WTC11 (cell line): Measurements from ENCODE around the gene ADM5. TPM values are rescaled to one million over a fixed set of nuclear protein-coding genes. Genes with fewer than 3 reads are reported as not detected.

Source experiments
- ATAC-seq: fragments of 200-7000 bp; cut with Tn5 transposase; 2 replicates; pipeline ENCODE4 v1.10.0; 2021; ENCODE audit warnings: mild to moderate bottlenecking, moderate library complexity
- CTCF ChIA-PET: fragments of 300-600 bp; sonication (Branson Sonifier 250); formaldehyde crosslinking; loops from one replicate; lab custom pipeline; 2021; ENCODE audit warnings: antibody characterized with exemption; lab: Charles Lee
- POLR2A ChIA-PET: fragments of 350-600 bp; sonication (Branson Sonifier 250); formaldehyde crosslinking; loops from one replicate; lab custom pipeline; 2021; ENCODE audit warnings: antibody characterized with exemption; lab: Charles Lee
- DNase-seq: peaks from one replicate; pipeline ENCODE4 v3.0.0; 2021; ENCODE audit warnings: low spot score
- H3K27ac Mint-ChIP-seq: 2 replicates; pipeline ENCODE4 v1.8.0; 2021; ENCODE audit warnings: mixed read lengths
- H3K27me3 Mint-ChIP-seq: 2 replicates; pipeline ENCODE4 v1.8.0; 2021; ENCODE audit warnings: low read depth, mild to moderate bottlenecking, moderate library complexity, mixed read lengths
- H3K36me3 Mint-ChIP-seq: 2 replicates; pipeline ENCODE4 v1.8.0; 2021; ENCODE audit warnings: mixed read lengths
- H3K4me1 Mint-ChIP-seq: 2 replicates; pipeline ENCODE4 v1.8.0; 2022; ENCODE audit warnings: mixed read lengths
- H3K4me3 Mint-ChIP-seq: 2 replicates; pipeline ENCODE4 v1.8.0; 2021; ENCODE audit warnings: mild to moderate bottlenecking, moderate library complexity, mixed read lengths
- H3K9me3 Mint-ChIP-seq: 2 replicates; pipeline ENCODE4 v1.8.0; 2021; ENCODE audit warnings: mixed read lengths
- ARID4B ChIP-seq: sonication (generic); formaldehyde crosslinking; IDR thresholded peaks from 2 replicates; pipeline ENCODE4 v1.8.0; 2023; ENCODE audit warnings: missing genetic modification reagents, mild to moderate bottlenecking, borderline replicate concordance
- ATF3 ChIP-seq: sonication (generic); formaldehyde crosslinking; conservative IDR thresholded peaks from 2 replicates; pipeline ENCODE4 v1.8.1; 2022; ENCODE audit warnings: mild to moderate bottlenecking, missing genetic modification reagents
- ATF6 ChIP-seq: sonication (generic); formaldehyde crosslinking; IDR thresholded peaks from 2 replicates; pipeline ENCODE4 v1.8.1; 2023; ENCODE audit warnings: mild to moderate bottlenecking, missing genetic modification reagents
- CDX4 ChIP-seq: fragments of 250-450 bp; sonication (Bioruptor Pico); IDR thresholded peaks from 2 replicates; pipeline ENCODE4 v1.9.0; 2021; ENCODE audit warnings: moderate library complexity, mild to moderate bottlenecking, inconsistent platforms, borderline replicate concordance
- ERG ChIP-seq: fragments of 250-450 bp; sonication (Bioruptor Pico); IDR thresholded peaks from 2 replicates; pipeline ENCODE4 v1.8.0; 2021; ENCODE audit warnings: mild to moderate bottlenecking
- ETV6 ChIP-seq: sonication (generic); formaldehyde crosslinking; IDR thresholded peaks from 2 replicates; pipeline ENCODE4 v1.8.1; 2022; ENCODE audit warnings: mild to moderate bottlenecking, missing genetic modification reagents
- FOXJ3 ChIP-seq: sonication (generic); formaldehyde crosslinking; IDR thresholded peaks from 2 replicates; pipeline ENCODE4 v1.9.0; 2021; ENCODE audit warnings: missing genetic modification reagents, mild to moderate bottlenecking, borderline replicate concordance
- IRF1 ChIP-seq: sonication (generic); formaldehyde crosslinking; IDR thresholded peaks from 2 replicates; pipeline ENCODE4 v1.8.0; 2023; ENCODE audit warnings: missing genetic modification reagents
- IRF2 ChIP-seq: sonication (generic); formaldehyde crosslinking; IDR thresholded peaks from 2 replicates; pipeline ENCODE4 v1.8.0; 2022; ENCODE audit warnings: low read depth, missing genetic modification reagents, borderline replicate concordance
- JUN ChIP-seq: sonication (generic); formaldehyde crosslinking; IDR thresholded peaks from 2 replicates; pipeline ENCODE4 v1.8.0; 2023; ENCODE audit warnings: mild to moderate bottlenecking, missing genetic modification reagents
- NFE2L1 ChIP-seq: sonication (generic); formaldehyde crosslinking; IDR thresholded peaks from 2 replicates; pipeline ENCODE4 v1.8.1; 2023; ENCODE audit warnings: missing genetic modification reagents
- NFYB ChIP-seq: sonication (generic); formaldehyde crosslinking; conservative IDR thresholded peaks from 2 replicates; pipeline ENCODE4 v1.8.0; 2022; ENCODE audit warnings: low read depth, missing genetic modification reagents
- PRDM15 ChIP-seq: sonication (generic); formaldehyde crosslinking; IDR thresholded peaks from 2 replicates; pipeline ENCODE4 v1.8.0; 2022; ENCODE audit warnings: missing genetic modification reagents
- PRRX2 ChIP-seq: fragments of 250-450 bp; sonication (Bioruptor Pico); IDR thresholded peaks from 2 replicates; pipeline ENCODE4 v1.8.0; 2021; ENCODE audit warnings: mild to moderate bottlenecking
- RORB ChIP-seq: fragments of 250-450 bp; sonication (Bioruptor Pico); IDR thresholded peaks from 2 replicates; pipeline ENCODE4 v1.9.0; 2021; ENCODE audit warnings: mild to moderate bottlenecking
- SMAD3 ChIP-seq: sonication (generic); formaldehyde crosslinking; IDR thresholded peaks from 2 replicates; pipeline ENCODE4 v1.8.0; 2022; ENCODE audit warnings: missing genetic modification reagents, mild to moderate bottlenecking, borderline replicate concordance
- SP1 ChIP-seq: sonication (generic); formaldehyde crosslinking; conservative IDR thresholded peaks from 2 replicates; pipeline ENCODE4 v1.8.1; 2022; ENCODE audit warnings: missing genetic modification reagents
- TEAD1 ChIP-seq: sonication (generic); formaldehyde crosslinking; IDR thresholded peaks from 2 replicates; pipeline ENCODE4 v1.8.0; 2022; ENCODE audit warnings: mild to moderate bottlenecking, missing genetic modification reagents
- USF2 ChIP-seq: sonication (generic); formaldehyde crosslinking; IDR thresholded peaks from 2 replicates; pipeline ENCODE4 v1.8.1; 2023; ENCODE audit warnings: mild to moderate bottlenecking, missing genetic modification reagents, moderate library complexity
- ZBTB21 ChIP-seq: sonication (generic); formaldehyde crosslinking; IDR thresholded peaks from 2 replicates; pipeline ENCODE4 v1.8.1; 2023; ENCODE audit warnings: mild to moderate bottlenecking, missing genetic modification reagents, borderline replicate concordance
- ZNF232 ChIP-seq: sonication (generic); formaldehyde crosslinking; IDR thresholded peaks from 2 replicates; pipeline ENCODE4 v1.8.0; 2022; ENCODE audit warnings: mild to moderate bottlenecking, missing genetic modification reagents
- ZNF671 ChIP-seq: fragments of 250-450 bp; sonication (Bioruptor Pico); IDR thresholded peaks from 2 replicates; pipeline ENCODE4 v1.8.0; 2021; ENCODE audit warnings: mild to moderate bottlenecking
- total RNA-seq: library from RNA; stranded (reverse); gene quantifications from 3 replicates; pipeline ENCODE4 v1.2.3, GENCODE V29; 2021

ADM5 gene
- total RNA-seq, 1 experiment from 2014 or later = 6.7 TPM

GRCh38 chr19:49690656-49691242 is 1.4 kb downstream of the ADM5 start, which contains the start of gene CPT1C:
Gene CPT1C, plus strand, starts transcription at chr19:49691116. Its CDS starts 1,137 bp downstream, at chr19:49692253.
- H3K4me3 Mint-ChIP-seq = peak within 1 kb of the TSS; percentile 93
- CTCF ChIA-PET = interaction anchor here (1.0 to 3.8 kb wide), 12 partner anchors 10 to 115 kb away, joined by 3 to 19 read pairs (median 6); partner anchors contain the start of genes AP2A1, RRAS and SCAF1
- POLR2A ChIA-PET = interaction anchor here (0.6 to 5.9 kb wide), 9 partner anchors 10 to 107 kb away, joined by 3 to 38 read pairs (median 6); partner anchors contain the start of genes PRMT1 and RRAS

More at GRCh38 chr19:49690656-49691242, 1.4 kb downstream of the ADM5 start, which contains the start of gene CPT1C:
- DNase-seq = peak; percentile 93
- no peaks in the 10 kb centered on the region for H3K27me3 Mint-ChIP-seq
- peak; percentile 72 for ATAC-seq
- TF ChIP-seq ZNF671 (CRISPR knock-in tag) = 0 out of 2 replicates have a peak, but pooled peaks have one; percentile 78
- peak; percentile 84 for TF ChIP-seq PRDM15 (CRISPR knock-in tag)
- peak; percentile 34; the same call in 1 of the 2 replicates for TF ChIP-seq NFYB (CRISPR knock-in tag)
- TF ChIP-seq SMAD3 = peak; percentile 82; the same call in 1 of the 2 replicates
- no peak for TF ChIP-seq IRF2 (CRISPR knock-in tag)
- no peak for TF ChIP-seq NFE2L1 (CRISPR knock-in tag)
- TF ChIP-seq TEAD1 (CRISPR knock-in tag) = peak; percentile 89
- no peak for TF ChIP-seq ZBTB21 (CRISPR knock-in tag)
- no peak for TF ChIP-seq CDX4 (CRISPR knock-in tag)
- TF ChIP-seq ETV6 (CRISPR knock-in tag) = peak; percentile 37; the same call in 1 of the 2 replicates
- 0 out of 2 replicates have a peak, but pooled peaks have one; percentile 19 for TF ChIP-seq IRF1 (CRISPR knock-in tag)
- TF ChIP-seq ATF6 (CRISPR knock-in tag) = peak; percentile 59; the same call in 1 of the 2 replicates
- peak; percentile 81; the same call in 1 of the 2 replicates for TF ChIP-seq ZNF232 (CRISPR knock-in tag)
- TF ChIP-seq USF2 (CRISPR knock-in tag) = 0 out of 2 replicates have a peak, but pooled peaks have one; percentile 20
- 0 out of 2 replicates have a peak, but pooled peaks have one; percentile 14 for TF ChIP-seq ARID4B (CRISPR knock-in tag)
- TF ChIP-seq ERG (CRISPR knock-in tag) = 0 out of 2 replicates have a peak, but pooled peaks have one; percentile 72
- TF ChIP-seq RORB = no peak
- 0 out of 2 replicates have a peak, but pooled peaks have one; percentile 51 for TF ChIP-seq SP1 (CRISPR knock-in tag)
- peak; percentile 77; the same call in 1 of the 2 replicates for TF ChIP-seq PRRX2 (CRISPR knock-in tag)
- TF ChIP-seq JUN (CRISPR knock-in tag) = 0 out of 2 replicates have a peak, but pooled peaks have one; percentile 50
- 0 out of 2 replicates have a peak, but pooled peaks have one; percentile 60 for TF ChIP-seq FOXJ3 (CRISPR knock-in tag)
- no peak for TF ChIP-seq ATF3 (CRISPR knock-in tag)
- H3K27ac Mint-ChIP-seq = peak within 1 kb of the TSS; percentile 96
- peaks cover 3% of the 10 kb centered on the region for H3K9me3 Mint-ChIP-seq
- H3K36me3 Mint-ChIP-seq = peaks cover 31% of the 10 kb centered on the region
- peaks cover 37% of the 10 kb centered on the region for H3K4me1 Mint-ChIP-seq
